Kidney (tissue), 14 donors: ENCODE results near the gene NT5DC4. TPM values are rescaled to one million over a fixed set of nuclear protein-coding genes. Genes with fewer than 3 reads are reported as not detected.

Experiments
- DNase-seq, 5 donors: peaks; one replicate each; pipeline ENCODE4 v3.0.0-alpha.2; 2013 to 2020
- FAIRE-seq: peaks from 2 replicates; lab custom pipeline; 2012; peaks lifted over from hg19 to GRCh38; lab: Jason Lieb, UNC
- H3K27ac ChIP-seq, 2 donors: one replicate each; pipeline ENCODE4 v1.7.0; 2013; ENCODE audit warnings: low read depth in 2 of 2, low read length in 2 of 2, inconsistent platforms in 1 of 2
- H3K27me3 ChIP-seq: one replicate; pipeline ENCODE4 v1.7.1; 2013; ENCODE audit warnings: low read length, inconsistent platforms; ENCODE audit not compliant: control insufficient read depth, insufficient read depth
- H3K36me3 ChIP-seq, 3 donors: one replicate each; pipeline versions ENCODE4 v1.7.0 to v1.7.1; 2013; ENCODE audit warnings: low read length in 3 of 3, control low read depth in 1 of 3, inconsistent platforms in 1 of 3; ENCODE audit not compliant: insufficient read depth in 3 of 3, control insufficient read depth in 2 of 3
- H3K4me1 ChIP-seq, 3 donors: one replicate each; pipeline versions ENCODE4 v1.7.0 to v1.7.1; 2013; ENCODE audit warnings: low read length in 3 of 3, inconsistent platforms in 1 of 3, low read depth in 1 of 3; ENCODE audit not compliant: control insufficient read depth in 2 of 3, insufficient read depth in 2 of 3
- H3K4me3 ChIP-seq, 3 donors: one replicate each; pipeline versions ENCODE4 v1.7.0 to v1.8.1; 2013; ENCODE audit warnings: low read length in 3 of 3, control low read depth in 1 of 3, inconsistent platforms in 1 of 3
- H3K9ac ChIP-seq, 3 donors: one replicate each; pipeline versions ENCODE4 v1.7.0 to v1.7.1; 2013; ENCODE audit warnings: low read length in 3 of 3, control low read depth in 1 of 3, inconsistent platforms in 1 of 3
- H3K9me3 ChIP-seq, 3 donors: one replicate each; pipeline versions ENCODE4 v1.7.0 to v1.7.1; 2013; ENCODE audit warnings: low read length in 3 of 3, control low read depth in 1 of 3, inconsistent platforms in 1 of 3; ENCODE audit not compliant: control insufficient read depth in 2 of 3, insufficient read depth in 1 of 3
- CTCF ChIP-seq: IDR thresholded peaks from 3 replicates; pipeline ENCODE4 v1.5.1; 2012; ENCODE audit warnings: mild to moderate bottlenecking, moderate library complexity, borderline replicate concordance; ENCODE audit not compliant: insufficient read depth; ENCODE audit errors: extremely low read depth
- intact Hi-C: fragments of 100-400 bp; cut with DNase I; formaldehyde crosslinking; loops from one replicate; pipeline ENCODE4 v1.11.1; 2022
- polyA plus RNA-seq: library from polyadenylated mRNA; stranded (reverse); fragments of 350-450 nt; fragmentation: Illumina TruSeq; extraction: RNeasy Lipid Tissue Mini Kit (QIAGEN cat#74804); gene quantifications from one replicate; pipeline ENCODE4 v1.2.3, GENCODE V29; 2014; ENCODE audit warnings: low read depth, low replicate concordance; ENCODE audit not compliant: insufficient read depth
- total RNA-seq: library from RNA; stranded (reverse); fragmentation: NEBNext Ultra II Directional; extraction: Animal tissue kit (Norgen Biotek cat#: 25700); gene quantifications from one replicate; pipeline ENCODE4 v1.2.1, GENCODE V29; 2021
- donor health status: control.
- donor health status: control.
- donor health status: control.
- donor health status: control.
- donor health status: control.
- donor health status: DM: yes; HTN: yes; CAD: no.
- donor health status: Normal renal cell carcinoma (clear cell type).

Gene NT5DC4
- total and polyA plus RNA-seq, 2 donors from 2014 or later = not detected

GRCh38 chr2:112782234-112782799 is 61.5 kb downstream of the NT5DC4 start:
- H3K4me1 ChIP-seq = no peaks in the 10 kb centered on the region
- no peaks in the 10 kb centered on the region for H3K27me3 ChIP-seq
- intact Hi-C loops = no loop called here
- no peak overlapping the region for H3K4me3 ChIP-seq
- DNase-seq (no peak), FAIRE-seq (no peak)
- H3K27ac ChIP-seq = no peak overlapping the region
- no peaks in the 10 kb centered on the region for H3K36me3 ChIP-seq
- H3K9ac ChIP-seq = no peak overlapping the region
- no peaks in the 10 kb centered on the region for H3K9me3 ChIP-seq
- TF ChIP-seq CTCF = no peak

GRCh38 chr2:112783187-112783714 is 62.4 kb downstream of the NT5DC4 start:
- FAIRE-seq = no peak

DNA sequence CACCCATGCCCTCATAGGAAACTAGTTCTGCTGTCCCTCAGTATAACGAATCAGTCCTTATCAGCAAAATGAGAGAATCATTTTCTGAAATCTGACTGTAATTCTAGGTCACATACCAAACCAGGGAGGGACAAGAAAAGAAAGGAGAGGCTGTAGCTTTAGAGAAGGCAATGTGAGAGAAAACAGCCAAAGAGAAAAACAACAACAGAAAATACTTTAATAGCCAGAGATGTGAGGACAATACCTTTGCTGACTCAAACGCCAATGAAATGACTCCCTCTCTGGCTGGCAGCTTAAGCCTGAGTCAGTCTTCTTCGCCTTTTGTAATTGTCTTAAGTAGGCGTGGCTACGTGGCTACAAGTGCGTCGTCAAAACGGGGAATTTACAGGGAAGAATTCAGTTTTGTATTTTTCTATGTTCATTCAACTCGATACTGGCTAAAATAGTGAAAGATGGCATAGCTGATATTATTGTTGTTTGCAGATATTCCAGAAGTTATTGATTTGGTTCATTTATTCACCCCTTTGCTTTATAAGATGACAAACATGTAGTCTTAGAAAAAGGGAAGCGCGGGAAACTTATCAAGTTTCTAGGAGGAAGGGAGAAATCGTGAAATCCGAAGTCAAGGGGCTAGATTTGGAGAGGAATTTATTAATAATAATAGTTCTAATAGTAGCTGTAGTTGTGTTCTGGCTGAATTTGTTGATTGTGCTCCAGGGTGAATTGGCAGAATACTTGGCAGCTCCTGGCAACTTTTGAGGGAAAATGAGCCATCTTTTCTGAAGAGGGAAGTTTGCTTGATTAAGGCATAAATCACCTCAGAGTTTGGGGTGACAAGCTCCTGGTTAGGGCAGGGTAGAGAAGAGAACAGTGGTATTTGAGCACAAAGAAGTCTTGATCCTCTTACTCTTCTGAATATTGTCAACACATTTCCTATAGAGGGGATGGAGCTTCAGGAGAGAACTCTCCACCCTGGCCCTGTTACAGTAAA is 63.7 kb downstream of the NT5DC4 start, which contains the start of gene IL1A:
TSS of gene IL1A (minus strand) at position 295 of the 991 bp plus-strand sequence. CDS start 723 bp downstream, outside the sequence.
- H3K27me3 ChIP-seq = no peaks in the 10 kb centered on the region
- H3K9ac ChIP-seq = no peak within 1 kb of the TSS
- no peaks in the 10 kb centered on the region for H3K36me3 ChIP-seq
- H3K9me3 ChIP-seq = no peaks in the 10 kb centered on the region
- no peak within 1 kb of the TSS for H3K27ac ChIP-seq
- FAIRE-seq (no peak), DNase-seq (no peak)
- intact Hi-C loops = no loop called here
- H3K4me3 ChIP-seq = no peak within 1 kb of the TSS
- no peaks in the 10 kb centered on the region for H3K4me1 ChIP-seq
- no peak for TF ChIP-seq CTCF

More at GRCh38 chr2:112783187-112783714, 62.4 kb downstream of the NT5DC4 start:
- no peak for DNase-seq
- no peak for TF ChIP-seq CTCF
- no peak overlapping the region for H3K4me3 ChIP-seq
- intact Hi-C loops = no loop called here
- H3K27ac ChIP-seq = no peak overlapping the region
- no peaks in the 10 kb centered on the region for H3K9me3 ChIP-seq
- H3K4me1 ChIP-seq = no peaks in the 10 kb centered on the region
- no peak overlapping the region for H3K9ac ChIP-seq
- no peaks in the 10 kb centered on the region for H3K36me3 ChIP-seq
- no peaks in the 10 kb centered on the region for H3K27me3 ChIP-seq
